ENCODE data around the gene UNC13D.

UNC13D gene

DNA sequence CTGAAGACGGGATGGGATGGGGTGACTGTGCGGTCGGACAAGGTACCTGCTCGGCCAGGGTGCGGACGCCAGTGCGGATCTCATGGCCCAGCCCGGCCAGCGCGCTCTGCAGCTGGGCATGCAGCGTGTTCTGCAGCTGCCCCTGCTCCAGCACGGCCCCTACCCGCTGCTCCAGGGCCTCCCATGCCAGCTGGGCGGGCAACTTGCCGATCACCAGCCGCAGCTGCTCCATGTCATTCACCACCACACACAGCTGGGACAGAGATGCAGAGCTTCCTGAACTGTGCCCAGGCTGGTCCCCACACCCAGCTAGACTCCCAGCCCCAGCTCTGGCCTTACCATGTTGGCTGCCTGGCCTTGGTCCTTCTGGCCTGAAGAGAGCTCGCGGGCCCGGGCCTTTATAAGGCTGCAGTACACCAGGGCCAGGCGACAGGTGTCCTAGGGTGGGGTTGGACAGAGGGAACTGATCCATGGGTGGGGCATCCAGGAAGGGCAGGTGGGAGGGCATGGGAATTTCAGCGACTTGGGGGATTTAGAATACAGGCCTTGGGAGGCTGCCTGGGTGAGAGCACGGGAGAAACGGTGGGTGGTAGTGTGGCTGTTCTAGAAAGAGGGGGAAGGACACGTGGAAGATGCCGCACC is 9.8 kb downstream of the UNC13D start:
- DNase-seq (ENCODE audit: low read depth), result no peak

DNA sequence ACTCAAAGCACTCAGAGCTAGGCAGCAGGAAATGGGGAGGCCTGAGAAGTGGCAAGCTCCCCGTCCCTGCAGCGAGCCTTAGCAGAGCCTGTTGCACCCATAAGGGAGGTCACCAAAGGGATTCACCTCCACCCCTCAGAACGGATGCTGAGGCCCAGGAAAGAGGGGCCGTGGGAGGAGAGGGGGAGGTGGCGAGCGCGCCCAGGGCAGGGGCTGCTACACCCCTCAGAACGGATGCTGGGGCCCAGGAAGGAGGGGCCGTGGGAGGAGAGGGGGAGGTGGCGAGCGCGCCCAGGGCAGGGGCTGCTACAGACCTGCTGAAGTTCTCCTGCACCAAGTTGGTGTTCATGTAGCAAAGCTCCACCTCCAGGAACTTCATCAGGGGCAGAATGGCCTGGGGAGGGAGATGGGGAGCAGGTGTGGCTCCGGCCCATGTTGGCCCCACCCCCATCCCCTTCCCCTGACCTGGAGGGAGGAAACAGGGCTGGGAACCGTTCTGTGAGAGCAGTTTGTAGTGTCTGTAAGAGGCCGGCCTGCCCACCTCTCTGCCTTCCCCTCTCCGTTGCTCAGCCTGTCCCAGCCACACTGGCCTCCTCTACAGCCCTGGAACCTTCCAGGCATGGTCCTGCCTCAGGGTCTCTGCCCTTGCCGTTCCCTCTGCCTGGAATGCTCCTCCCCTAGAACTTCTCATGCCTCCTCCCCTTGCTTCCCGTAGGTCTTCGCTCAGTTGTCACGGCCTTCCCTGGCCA is 11.4 kb downstream of the UNC13D start:
- no peak for DNase-seq (ENCODE audit: low read depth)

DNA sequence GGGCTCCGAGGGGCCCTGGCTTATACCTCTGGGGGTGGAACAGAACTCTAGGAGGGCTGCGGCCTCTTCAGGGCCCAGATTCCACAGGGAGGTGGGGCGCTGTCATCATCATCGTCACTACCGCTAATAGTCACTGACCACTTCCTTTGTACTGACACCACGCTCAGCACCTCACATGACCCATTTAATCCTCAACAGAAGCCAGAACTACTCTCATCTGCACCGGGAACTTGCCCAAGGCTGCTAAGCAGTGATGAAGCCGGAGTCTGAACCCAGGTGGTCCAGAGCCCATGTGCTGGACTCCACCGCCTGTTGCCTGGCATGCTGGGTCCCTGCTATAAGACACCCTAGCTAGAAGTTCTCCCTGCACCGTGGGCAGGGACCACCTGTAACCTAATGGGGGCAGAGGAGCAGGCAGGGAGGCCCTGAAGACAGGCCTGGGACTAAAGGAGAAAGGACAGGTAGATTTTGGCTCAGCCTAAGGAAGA is 12.0 kb downstream of the UNC13D start:
- DNase-seq (ENCODE audit: low read depth), result no peak

DNA sequence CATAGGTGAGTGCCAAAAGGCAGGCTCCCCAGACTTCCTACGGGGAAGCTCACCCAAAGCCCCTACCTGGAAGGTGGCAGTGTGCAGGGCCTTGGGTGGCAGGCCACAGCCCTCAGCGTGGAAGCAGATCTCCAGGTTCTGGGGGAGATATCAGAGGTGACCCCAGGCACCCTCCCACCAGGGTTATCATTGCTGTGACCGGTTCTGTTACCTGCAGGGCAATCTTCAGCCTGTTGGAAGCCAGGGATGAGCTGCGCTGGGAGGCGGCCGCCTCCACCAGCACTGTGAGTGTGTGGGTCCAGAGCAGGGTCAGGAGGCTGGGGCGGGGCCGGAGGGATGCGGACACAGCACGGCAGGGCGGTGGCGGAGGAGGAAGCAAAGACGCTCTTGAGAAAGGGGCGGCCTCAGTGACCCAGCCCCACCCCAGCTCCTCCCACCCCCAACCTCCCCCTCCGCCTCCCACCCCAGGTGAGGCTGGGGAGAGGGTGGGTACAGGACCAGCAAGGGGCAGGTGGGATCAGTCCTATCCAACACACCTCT is 13.1 kb downstream of the UNC13D start:
- no peak for DNase-seq (ENCODE audit: low read depth)

DNA sequence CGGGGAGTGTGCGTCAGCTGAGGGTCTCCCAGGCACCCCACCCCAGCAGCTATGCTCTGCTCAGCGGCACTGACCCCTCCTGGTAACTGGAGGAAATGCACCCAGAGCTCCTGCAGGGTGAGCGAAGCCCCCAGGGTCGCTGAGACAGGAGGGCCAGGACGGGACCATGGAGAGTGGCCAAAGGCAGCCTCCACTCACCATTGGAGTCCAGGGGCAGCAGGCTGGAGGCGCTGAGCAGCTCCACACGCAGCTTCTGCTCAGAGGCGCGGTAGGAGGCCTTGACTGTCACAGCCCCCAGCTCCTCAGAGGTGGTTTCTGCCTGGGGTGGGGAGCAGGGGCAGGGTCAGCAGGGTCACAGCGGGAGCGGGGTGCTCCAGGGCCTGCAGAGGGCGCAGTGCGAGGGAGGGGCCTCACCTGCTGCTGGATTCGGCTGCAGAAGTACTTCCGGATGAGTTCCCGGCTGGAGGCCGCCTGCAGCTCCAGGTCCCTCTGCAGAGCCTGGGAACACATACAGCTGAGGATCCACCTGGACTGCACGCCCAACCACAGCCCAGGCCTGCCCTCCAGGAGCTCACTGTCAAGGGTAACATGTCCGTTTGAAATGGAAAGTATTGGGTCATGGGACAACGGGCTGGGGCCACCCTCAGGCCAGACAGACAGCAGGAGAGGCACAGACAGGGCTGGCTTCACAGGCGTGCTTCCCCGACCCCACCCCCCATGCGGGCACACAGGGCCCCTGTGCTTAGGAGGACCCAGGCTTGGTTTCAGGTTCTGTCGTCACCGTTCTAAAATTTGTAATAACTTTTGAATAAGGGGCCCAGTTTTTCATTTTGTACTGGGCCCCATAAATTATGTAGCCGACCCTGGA is 13.8 kb downstream of the UNC13D start:
- no peak for DNase-seq (ENCODE audit: low read depth)

DNA sequence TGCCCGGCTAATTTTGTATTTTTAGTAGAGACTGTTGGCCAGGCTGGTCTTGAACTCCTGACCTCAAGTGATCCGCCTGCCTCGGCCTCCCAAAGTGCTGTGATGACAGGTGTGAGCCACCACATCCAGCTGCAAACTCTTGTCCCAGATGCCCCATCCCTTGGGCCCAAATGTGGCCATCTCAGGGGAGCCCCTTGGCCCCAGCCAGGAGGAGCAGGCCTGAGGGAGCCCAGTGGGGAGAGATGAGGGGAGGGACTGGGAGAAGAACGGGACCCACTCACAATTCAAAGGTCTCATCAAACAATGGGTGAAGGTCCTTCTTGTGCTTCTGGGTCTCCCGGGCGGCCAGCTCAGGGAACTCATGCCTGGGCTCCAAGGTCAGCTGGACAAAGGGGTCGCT is 14.5 kb downstream of the UNC13D start:
- DNase-seq (ENCODE audit: low read depth), result no peak

DNA sequence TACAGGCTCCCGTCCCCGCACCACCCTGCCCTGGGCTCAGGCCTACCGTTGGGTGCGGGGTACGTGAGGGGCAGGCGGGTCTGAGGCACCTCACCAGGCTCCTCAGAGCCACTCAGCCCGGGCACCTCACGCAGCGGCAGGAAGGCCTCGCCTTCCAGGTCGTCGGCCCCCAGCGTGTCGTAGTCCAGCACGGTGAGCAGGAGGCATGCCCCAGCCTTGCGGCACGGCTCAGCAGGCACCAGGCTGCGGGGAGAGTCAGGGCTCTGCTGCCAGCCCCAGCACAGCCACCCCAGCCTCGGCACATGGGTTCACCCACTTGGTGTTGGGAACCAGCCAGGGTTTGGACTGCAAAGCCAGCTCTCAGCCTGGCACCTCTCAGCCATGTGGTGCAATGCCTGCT is 15.5 kb downstream of the UNC13D start:
- DNase-seq (ENCODE audit: low read depth), result no peak

DNA sequence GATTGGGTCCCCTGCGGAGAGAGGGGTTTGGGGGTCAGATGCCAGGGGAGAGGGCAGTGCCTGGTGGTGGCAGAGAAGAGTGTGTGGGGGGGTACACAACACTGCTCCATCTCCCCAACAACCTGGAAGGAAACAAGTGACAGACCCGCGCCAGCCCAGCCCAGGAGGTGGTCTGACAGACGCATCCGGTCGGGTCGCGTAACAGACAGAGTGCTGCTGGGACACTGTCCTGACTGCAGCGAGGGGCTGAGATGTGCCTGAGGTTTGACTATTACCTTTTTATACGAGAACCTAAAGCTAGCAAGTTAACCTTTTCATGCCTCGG is 16.2 kb downstream of the UNC13D start:
- no peak for DNase-seq (ENCODE audit: low read depth)

DNA sequence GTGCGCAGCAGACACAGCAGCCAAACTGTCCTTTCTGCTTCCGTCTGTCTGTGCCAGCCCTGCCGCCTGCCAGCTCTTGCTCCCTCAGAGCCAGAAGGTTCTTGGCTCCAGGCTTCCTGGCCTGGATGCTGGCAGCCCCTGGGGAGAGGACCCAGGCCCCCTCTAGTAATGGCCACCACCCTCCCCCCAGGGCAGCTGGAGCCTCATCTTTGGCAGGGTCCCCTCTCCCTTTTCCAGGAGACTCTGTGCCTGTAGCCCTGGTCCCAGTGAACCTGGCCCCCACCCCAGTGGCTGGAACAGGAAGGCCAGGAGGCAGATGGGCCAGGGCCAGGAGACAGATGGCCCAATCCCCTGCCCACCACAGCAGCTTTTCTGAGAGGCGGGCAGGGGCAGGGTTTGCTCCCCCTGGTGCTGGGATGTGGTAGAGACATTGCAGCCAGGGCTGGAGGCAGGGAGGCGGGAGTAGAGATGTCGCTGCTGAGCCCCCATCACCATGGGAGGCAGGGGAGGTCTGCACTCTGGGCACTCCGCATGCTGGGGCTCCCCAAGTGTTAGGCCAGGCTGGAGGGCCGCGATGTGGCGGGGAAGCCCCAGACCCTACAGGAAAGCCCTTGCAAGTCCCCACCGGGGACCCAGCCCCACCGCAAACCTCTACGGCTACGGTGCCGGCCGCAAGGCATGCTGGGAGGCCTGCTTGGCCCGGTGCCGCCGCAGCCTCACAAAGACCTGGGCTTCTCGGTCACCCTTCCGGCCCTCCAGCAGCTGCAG is 16.7 kb downstream of the UNC13D start:
- DNase-seq (ENCODE audit: low read depth), result peak; percentile 30

DNA sequence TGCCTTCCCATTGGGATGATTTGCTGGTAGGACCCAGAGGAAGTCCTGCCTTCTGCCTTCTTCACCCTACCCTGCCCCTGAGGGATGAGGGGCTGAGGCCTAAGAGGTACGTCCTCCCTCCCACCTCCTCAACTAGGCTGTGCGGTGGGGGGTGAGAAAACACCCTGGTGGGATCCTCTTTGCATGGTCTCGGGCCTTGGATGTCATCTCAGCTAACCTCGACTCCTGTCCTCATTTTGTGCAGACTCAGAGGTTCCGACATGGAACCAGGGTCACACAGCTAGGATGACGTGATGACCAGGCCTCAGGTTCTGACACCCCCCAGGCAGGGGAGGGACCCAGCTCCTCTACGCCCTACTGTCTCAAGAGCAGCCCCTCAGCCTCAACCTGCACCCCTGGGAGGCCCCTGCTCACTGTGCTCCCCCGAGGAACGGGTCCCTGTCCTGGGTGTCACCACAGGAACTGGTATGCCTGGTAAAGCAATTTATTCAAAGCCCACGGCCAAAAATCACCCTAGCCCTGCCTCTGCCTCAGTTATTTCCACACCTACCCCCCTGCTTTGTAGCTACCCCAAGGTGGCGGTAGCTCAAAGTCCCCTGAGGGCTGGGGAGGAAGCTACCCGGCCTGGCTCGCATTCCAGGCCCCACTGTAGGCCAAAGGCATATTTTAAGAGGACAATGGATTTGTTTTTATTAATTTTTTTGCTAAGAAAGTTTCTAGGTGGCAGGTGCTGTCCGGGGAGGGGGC is 17.5 kb downstream of the UNC13D start:
- DNase-seq (ENCODE audit: low read depth), result no peak

DNA sequence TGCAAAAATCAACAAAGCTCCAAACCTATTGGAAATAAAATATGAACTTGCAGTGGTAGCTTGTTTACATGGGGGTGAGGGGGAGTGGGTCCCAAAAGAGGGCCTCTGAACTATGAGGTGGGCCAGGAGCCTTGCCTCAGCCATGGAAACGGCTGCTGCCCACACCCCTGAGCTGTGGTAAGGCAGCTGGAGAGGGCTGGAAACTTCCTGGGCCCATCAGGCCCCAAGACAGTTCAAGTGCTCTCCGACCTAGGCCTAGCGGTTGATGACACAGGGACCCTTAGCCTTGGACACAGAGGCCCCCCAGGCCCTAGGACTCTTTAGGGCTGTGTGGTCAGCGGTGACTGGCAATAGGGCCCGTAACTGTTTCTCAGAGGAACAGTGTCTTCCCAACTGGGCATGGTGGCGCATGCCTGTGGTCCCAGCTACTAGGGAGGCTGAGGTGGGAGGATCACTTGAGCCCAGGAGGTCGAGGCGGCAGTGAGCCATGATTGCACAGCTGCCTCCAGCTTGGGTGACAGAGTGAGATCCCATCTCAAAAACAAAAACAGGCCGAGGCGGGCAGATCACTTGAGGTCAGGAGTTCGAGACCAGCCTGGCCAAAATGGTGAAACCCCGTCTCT is 18.3 kb downstream of the UNC13D start:
- DNase-seq (ENCODE audit: low read depth), result no peak

DNA sequence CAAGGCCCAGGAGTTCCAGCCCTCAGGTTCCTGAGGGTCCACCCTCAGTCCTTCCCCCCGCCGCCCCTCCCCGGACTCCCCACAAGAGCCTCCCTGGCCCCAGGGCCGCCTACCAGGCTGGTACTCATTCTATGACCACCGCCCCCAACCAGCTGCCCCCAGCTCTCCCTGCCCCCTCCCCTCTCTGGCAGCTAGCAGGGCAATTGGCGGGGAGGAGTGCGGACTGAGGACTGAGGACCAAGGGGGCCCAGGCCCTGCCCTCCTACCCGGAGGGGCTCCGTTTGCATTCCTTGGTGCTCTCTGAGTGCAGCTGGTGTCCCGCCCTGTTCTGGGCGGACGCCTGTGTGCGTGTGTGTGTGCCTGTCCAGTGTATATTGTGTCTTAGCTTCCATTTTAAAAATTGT is 19.1 kb downstream of the UNC13D start:
- no peak for DNase-seq (ENCODE audit: low read depth)

DNA sequence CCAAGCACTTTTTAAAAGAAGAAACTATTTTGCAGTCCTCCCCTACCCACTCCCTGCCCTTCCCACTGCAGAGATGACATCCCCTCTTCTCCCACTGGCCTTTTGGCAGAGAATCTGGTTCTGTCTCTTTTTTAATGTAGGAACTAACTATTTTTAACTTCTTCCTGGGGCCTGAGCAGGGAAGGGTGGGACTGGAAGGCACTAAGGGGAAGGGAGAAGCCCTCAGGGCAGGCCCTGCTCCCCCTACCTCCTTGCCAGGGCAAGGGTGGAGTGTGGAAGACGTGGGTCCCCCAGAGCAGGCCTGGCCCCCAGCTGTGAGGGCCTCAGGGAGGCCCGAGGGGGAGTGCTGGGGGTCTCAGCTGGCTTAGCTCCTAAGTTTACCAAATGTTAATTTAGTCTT is 19.5 kb downstream of the UNC13D start:
- DNase-seq (ENCODE audit: low read depth), result no peak

DNA sequence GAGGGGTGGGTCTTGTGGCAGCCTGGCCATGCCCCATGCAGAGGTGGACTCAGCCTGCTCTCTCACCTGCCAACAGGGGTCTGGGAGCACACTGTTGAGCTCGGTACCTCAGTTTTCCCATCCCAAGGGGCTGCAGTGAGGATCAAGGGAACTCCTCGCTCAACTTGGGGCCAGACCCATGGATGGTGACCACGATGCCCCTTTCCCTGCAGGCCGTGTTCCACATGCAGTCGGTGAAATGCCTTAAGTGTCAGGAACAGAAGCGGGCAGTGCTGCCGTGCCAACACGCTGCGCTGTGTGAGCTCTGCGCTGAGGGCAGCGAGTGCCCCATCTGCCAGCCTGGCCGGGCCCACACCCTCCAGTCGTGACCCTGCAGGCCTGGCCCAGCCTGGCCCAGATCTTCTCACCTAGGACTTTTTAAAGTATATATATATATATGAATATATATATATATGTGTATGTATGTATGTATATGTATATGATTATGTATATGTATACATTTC is 20.1 kb downstream of the UNC13D start:
- DNase-seq (ENCODE audit: low read depth), result no peak

DNA sequence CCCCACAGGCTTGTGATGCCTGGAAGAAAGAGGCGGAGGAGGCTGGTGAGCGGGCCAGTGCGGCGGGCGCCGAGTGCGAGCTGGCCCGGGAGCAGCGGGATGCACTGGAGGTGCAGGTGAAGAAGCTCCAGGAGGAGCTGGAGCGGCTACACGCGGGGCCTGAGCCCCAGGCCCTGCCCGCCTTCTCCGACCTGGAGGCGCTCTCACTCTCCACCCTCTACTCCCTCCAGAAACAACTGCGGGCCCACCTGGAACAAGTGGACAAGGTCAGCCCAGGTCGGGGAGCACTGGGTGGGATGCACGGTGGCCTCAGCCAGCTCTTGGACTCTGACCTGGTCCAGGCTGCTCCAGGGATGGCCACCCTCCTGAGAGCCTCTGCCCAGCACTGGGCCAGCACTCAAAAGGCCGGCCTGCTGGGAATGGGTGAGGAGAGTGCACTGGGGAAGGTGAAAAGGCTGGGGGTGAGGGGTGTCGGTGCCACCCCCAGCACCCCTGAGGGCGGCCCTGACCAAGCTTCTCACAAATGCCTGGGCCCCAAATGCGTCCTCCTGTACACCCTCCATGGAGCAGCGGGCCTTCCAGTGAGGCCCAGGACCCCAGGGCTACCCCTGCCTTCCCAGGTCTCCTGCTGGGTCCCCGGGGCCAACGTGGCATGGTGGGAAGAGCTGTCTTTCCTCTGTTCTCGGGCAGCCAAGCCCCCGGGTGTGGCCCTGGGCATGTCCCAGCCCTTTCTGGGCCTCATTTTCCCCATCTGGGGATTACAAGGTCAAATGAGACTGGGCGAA is 20.8 kb downstream of the UNC13D start:
- no peak for DNase-seq (ENCODE audit: low read depth)

DNA sequence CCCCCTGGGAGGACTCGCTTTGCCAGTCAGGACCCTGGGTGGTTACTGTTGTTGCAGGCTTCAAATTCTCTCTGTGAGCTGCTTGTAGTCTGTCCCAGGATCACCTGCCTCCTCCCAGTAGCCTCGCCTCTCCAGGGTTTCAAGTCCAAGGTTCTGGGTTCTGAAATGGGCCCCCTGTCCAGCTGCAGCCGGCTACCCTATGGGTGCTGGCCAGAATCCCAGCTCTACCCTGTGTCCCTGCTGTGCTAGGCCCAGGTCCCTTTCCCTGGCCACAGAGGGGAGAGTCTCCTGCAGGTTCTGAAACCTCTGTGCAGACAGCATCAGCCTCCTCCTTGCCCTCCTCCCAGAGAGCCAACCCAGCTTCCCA is 21.4 kb downstream of the UNC13D start:
- no peak for DNase-seq (ENCODE audit: low read depth)

DNA sequence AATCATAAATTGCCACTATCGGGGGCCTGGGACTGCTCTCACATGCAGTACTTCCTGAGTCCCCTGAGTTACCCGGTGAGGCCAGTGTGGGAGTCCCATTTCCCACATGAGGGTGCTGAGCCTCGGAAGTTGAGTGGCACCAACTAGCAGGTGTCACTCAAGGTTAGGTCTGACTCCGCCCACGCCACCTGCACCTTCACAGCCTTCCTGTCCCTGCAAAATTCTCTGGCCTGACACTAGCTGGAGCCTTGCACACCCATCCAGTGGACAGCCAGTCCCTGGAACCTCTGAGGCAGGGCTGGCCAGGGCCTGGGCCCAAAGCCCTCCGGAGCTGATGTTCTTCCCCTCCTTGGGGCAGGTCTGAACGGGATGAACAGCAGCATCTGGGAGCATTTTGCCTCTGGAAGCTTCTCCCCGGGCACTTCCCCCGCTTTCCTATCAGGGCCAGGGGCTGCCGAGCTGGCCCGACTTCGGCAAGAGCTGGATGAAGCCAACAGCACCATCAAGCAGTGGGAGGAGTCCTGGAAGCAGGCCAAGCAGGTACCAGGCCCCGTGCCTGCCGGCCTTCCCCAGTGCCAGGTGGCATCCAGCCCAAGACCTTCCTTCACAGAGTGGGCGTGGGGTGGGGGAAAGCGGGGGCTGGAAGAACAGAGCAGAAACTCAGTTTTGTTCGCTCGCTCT is 21.9 kb downstream of the UNC13D start:
- DNase-seq (ENCODE audit: low read depth), result no peak

DNA sequence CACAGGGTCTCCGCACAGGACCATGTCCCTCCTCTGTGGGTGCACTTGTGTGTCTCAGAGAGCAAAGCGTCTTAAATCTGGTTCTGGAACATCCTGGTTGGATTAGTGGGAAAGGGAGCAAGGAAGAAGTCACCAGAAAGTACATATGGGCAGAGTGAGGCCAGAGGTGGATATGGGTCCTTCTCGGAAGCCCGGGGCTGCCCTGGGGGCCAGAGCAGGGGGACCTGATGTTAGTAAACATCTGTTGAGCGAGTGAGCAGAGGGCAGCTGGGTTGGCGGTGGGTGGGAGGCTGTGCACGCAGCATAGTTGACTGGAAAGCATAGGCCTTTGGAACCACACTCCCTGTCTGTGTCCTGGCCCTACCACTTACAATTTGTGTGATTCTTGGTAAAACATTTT is 22.7 kb downstream of the UNC13D start:
- DNase-seq (ENCODE audit: low read depth), result no peak

All from fibroblast of the conjunctiva (primary cell).